OCI-LY7 (cell line): ENCODE measurements around the gene CAMK2B.

Experiments used
- EZH2phosphoT487 ChIP-seq: fragments of 200-600 bp; sonication (generic); IDR thresholded peaks from 2 replicates; pipeline ENCODE4 v1.6.1; 2018; ENCODE audit warnings: low read depth, borderline replicate concordance, mild to moderate bottlenecking, mixed run types, antibody characterized with exemption, low read length, moderate library complexity, mixed read lengths
- TF ChIP-seq, protein P1 (sequence below): fragments of 200-600 bp; sonication (generic); conservative IDR thresholded peaks from 2 replicates; pipeline ENCODE4 v1.5.1; 2014; ENCODE audit warnings: mild to moderate bottlenecking, antibody characterized with exemption, low read length, moderate library complexity, mixed read lengths

DNA sequence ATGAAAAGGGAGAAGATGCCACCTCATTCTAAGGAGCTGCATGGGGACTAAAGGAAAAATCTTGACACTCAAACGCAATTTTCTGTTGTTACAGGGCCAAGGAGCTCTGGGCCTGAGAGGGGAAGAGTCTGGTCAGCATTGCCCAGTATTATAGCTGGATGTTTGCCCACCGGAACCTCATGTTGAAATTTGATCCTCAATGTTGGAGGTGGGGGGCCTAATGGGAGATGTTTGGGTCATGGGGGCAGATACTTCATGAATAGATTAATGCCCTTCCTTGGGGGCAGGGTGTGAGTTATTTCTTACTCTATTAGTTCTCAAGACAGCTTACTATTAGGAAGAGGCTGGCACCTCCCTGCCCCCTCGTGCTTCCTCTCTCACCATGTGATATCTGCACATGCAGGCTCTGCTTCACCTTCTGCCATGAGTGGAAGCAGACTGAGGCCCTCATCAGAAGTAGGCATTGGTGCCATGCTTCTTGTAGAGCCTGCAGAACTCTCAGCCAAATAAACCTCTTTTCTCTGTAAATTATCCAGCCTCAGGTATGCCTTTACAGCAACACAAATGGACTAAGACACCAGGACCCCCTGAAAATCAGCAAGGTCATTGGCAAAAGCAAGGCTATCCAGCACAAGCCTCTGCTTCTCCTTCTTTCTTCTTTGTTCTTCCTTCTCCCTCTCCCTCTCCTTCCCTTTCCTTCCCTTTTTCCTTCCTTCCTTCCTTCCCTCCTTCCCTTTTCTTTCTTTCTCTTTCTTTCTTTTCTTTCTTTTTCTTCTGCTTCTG, 151.3 kb downstream of the CAMK2B start:
- TF ChIP-seq, protein P1, sequence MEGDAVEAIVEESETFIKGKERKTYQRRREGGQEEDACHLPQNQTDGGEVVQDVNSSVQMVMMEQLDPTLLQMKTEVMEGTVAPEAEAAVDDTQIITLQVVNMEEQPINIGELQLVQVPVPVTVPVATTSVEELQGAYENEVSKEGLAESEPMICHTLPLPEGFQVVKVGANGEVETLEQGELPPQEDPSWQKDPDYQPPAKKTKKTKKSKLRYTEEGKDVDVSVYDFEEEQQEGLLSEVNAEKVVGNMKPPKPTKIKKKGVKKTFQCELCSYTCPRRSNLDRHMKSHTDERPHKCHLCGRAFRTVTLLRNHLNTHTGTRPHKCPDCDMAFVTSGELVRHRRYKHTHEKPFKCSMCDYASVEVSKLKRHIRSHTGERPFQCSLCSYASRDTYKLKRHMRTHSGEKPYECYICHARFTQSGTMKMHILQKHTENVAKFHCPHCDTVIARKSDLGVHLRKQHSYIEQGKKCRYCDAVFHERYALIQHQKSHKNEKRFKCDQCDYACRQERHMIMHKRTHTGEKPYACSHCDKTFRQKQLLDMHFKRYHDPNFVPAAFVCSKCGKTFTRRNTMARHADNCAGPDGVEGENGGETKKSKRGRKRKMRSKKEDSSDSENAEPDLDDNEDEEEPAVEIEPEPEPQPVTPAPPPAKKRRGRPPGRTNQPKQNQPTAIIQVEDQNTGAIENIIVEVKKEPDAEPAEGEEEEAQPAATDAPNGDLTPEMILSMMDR = no peak
- TF ChIP-seq EZH2phosphoT487 = no peak
